GM21390 (cell line): ENCODE results near the gene CAMK2G.
"Not testable (repeated sequence)": the region's sequence is repeated elsewhere in the genome, so short reads cannot be mapped to it uniquely, and the experiment has no call there.

Experiments
- ATAC-seq: cut with Tn5 transposase; IDR thresholded peaks from one replicate; pipeline ENCODE4 v1.9.1; 2021; ENCODE audit not compliant: unreplicated experiment

The CAMK2G gene

DNA sequence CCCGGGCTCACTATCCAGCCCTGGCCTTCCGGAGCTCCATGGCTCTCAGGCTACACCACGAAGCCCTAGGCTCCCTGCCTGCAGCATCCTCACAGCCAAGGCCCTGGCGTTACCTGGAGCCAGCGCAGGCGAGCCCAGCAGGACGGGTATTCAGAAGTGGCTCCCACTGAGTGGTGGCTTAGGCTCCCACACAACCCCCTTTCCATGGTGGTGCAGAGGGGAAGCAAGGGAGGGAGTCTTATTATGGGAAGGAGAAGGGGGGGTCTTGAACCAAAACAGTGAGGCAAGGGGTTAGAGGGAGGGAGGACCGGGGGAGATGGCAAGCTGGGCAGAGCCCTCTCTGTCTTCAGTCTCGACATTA lies 33.3 kb downstream of the CAMK2G start:
- no peak for ATAC-seq

DNA sequence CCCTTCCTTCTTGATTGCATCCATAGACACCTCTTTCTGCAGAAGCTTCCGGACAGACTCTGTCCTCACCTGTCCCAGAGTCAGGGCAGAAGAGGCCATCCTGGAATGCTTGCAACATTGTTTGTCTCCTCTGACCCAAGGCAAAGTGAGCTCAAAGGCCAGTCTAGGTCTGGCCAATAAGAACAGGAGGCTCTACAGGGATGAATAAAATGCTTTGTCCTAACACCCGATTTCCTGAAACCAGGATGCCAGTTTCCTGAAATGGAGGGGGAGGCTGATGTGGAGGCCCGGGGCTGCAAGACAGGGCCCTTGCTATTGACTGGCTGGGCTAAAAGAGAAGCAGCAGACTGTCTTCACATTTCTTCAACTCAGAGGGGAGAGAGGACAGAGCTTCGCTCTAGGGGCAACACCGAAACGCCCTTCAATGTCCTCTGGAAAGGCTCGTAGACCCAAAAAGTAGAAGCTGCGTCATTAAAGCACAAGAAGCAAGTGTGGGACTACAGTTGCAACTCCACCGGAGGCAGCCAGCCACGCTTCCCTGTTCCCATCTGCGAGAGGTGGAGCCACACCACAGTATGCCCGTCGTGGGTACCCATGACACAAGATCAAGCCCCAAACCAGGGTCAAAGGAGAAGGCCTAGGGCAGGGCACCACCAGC lies 33.8 kb downstream of the CAMK2G start:
- no peak for ATAC-seq

DNA sequence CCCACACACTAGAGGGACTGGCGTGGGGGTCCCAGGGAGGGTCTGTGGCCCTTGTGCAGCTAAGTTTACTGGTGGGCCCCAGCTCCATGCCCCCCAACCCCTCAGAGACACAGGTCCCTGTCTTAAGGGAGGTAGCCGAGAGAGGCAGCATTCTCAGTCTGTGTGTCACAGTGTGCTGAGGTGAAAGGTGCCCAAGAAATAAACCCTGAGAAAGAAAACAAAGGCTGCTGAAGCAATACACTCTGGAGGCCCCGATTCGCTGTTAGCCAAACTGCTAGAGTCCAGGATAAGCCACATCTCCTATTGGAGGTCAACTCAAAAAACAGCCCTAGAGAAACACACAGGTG lies 34.3 kb downstream of the CAMK2G start:
- no peak for ATAC-seq

DNA sequence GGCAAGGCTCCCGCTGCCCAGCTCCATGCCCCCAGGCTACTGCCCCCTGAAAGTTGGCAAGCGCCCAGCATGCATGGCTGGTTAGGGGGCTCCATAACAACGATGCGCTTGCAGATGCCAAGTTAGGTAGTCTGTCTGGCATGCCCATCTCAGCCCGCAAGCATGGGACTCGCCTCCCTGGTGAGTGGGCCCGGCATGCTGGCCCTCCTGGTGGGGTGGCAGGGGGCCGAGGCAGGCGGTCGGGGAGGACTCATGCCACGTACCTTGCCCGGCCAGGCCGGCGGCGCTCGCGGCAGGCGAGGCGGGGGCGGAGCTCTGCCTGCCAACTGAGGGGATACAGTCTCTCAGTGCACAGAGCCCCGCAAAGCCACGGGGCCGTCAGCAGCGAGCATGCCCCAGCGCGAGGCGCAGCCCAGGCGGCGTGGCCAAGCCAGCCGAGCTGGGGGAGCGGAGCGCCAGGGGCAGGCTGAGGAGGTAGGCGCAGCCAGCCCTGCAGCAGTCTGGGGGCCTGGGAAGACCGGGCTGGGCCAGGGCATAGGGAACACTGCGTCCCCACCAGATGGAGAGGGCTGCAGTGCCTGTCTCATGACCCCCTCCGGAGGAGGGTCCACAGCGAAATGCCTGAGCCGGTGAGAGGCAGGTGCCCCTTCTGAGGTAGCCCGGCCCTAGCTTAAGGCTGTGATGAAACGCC lies 34.9 kb downstream of the CAMK2G start:
- ATAC-seq: no peak

DNA sequence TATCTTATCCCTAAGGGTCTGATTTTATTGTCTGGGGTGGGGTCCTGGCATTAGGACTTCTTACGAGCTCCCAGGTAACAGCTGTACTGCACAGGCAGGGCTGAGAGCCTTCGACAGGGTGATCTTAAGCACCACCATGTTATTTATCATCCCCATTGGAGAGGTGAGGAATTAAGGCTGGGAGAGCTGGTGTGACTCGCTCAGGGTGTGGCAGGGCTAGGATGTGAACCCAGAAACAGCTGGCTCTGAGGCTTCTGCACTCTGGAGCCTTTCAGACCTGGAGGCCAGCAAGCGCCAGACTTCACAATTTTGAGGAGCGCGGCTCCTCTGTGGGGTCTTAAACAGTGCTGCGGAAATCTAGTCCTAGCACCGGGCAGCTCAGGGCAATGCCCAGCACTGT lies 35.5 kb downstream of the CAMK2G start:
- ATAC-seq: no peak

DNA sequence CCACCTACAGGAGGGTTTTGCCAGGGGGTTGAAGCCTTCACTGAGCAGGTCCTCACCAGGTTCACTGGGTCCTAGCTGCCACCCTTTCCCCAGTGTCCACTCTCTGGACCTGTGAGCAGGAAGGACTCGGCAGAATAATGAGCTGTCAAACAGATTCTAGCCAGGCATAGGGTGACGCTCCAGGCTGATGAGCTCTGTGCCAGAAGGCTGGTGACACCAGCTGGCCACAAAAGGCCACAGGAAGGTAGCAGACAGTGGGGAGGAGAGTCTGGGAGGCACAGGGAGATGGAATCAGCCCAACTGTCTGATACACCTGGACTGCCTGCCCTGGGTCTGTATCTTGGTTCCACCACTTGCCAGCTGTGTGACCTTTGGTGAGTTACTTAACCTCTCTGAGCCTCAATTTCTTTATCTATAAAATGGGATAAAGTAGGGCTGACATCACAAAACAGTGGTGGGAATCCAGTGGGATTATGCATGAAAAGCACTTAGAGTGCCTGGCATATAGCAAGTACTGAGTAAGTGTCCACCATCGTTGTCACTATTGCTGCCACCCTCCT lies 36.3 kb downstream of the CAMK2G start:
- ATAC-seq: no peak

DNA sequence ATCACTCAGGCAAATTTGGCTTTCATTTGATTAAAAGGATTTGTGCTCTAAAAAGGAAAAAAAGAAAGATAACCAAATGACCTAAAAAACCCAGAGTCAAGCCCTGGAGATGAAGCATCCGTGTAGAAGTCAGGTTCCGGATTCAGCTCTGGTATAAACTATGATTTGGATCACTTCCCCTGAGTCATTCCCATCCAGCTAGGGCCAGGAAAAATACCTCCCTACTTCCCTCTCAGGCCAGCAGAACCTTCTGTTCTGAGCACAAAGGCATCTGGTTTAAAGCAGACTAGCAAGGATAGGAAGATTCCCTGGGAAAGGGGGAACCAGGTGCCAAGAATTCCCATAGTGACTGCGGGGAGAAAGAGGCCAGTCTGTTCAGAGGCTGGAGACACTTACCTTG lies 37.3 kb downstream of the CAMK2G start:
- no peak for ATAC-seq

DNA sequence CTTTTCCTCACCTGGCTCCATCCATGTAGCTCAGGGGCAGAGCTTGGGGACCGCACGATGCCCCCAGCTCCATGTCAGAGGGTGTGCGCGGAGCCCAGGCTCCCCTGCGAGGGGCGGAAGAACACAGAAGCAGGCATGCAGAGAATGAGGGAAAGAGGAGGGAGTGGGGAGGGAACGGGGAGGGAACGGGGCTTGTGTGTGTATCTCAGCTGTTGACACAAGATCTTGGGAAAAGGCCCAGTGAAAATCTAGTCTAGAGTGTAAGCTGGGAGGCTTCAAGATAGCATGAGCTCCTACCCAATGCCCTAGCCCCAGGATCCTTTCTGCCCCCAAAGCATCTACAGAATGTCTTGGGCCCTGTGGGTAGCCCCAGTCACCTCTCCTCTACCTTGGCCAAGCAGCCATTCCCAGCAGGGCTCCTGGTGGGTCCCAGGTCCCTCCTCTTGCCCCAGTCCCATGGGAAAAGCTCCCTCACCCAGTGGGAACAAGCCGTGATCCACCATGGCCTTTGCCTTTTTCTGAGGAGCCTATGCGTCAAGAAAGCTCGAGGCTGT lies 37.9 kb downstream of the CAMK2G start:
- ATAC-seq: no peak

DNA sequence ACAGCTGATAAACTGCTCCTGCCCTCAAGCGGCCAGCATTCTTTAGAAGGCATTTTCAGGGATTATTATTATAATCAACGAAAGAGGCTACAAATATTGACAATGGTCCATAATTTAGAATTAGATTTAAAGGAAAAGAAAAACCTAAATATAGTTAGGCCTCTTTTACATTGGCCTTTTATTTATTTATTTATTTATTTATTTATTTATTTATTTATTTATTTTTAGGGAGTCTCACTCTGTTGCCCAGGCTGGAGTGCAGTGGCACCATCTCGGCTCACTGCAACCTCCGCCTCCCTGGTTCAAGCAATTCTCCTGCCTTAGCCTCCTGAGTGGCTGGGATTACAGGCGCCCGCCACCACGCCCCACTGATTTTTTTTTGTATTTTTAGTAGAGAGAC lies 45.3 kb downstream of the CAMK2G start:
- not testable (repeated sequence) for ATAC-seq

DNA sequence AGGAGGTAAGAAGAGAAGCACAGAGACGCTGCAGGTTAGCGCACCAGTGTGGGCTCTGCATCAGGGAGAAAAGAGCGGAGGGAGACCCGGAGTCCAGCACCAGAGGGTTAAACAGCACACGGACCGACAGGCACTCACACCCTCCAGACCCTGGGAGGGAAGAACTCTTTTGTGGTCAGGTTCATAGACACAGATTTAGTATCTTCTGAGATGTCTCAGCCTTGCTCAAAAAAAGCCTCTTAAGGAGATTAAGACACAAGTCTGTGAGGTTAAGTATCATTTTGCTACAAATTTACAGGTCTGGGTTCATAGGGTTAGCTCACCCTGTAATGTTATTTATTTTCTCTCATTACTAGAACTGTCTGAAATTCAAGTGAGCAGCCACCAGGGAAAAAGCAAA lies 46.2 kb downstream of the CAMK2G start:
- no peak for ATAC-seq

DNA sequence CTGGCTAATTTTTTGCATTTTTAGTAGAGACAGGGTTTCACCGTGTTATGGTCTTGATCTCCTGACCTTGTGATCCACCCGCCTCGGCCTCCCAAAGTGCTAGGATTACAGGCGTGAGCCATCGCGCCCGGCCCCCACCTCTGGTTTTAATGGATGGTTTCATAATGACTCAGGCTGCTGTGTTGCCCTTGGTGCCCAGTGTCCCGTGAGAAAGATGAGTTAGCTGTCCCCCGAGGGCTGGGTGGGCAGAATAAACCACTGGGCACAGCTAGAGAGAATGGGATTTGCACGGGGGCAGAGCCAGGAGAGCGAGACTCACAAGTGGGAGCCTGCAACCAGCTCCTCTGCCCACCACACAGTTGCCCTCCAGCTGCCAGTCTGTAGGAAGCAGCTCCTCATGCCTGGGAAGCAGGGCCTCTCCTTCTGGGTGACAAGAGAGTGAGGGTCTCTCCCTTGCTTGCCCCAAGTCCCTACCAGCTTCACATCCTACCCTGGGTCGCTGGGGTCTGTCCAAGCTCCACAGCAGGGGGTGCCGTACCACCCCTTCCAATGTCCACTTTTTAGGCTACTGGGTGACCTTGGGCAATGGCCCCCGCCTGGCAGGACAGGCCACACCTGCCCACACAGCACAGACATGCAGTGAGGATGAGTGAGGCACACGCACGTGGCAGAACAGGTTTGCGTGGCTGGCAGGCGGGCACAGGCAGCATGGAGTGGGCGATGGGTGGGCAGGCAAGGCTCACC lies 46.8 kb downstream of the CAMK2G start:
- no peak for ATAC-seq

DNA sequence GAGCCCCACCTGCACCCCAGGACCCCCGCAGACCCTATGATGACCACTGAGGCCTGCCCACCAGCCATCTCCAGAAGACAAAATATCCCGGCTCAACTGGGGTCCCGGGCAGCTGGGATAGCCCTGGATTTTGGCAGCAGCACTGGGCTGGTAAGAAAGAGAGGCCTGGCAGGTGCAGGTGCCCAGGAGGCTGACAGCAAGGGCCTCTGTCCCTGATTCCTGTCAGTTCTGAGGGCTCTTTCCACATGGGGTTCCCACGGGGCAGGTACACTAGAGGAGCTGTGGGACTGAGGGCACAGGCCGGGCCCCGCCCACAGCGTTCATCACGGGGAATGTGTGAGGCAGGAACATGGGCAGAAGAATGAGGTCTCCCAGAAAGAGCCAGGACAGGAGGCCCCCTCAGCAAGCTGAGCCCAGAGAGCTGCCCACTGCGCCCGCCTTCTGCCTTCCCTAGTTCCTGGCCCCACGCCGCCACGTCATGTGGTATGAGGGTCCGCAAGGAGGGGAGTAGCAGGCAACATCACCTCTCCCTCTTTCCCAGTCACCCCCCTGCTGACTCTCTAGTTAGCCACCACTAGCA lies 50.1 kb downstream of the CAMK2G start:
- ATAC-seq: no peak

DNA sequence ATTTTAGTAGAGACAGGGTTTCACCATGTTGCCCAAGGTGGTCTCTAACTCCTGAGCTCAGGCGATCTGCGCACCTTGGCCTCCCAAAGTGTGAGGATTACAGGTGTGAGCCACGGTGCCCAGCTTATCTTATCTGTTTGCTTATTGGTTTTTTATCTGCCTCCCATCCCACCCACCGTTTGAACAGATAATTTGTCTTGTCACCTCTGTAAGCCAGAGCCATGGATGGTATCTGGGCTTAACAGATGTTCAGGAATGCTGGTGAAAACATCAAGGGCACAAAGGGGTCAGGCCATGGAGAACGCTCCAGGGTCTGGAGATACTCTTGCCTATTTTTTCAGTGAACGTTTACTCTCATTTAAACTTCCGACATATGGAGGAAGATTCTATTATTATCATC lies 51.0 kb downstream of the CAMK2G start:
- ATAC-seq: no peak

DNA sequence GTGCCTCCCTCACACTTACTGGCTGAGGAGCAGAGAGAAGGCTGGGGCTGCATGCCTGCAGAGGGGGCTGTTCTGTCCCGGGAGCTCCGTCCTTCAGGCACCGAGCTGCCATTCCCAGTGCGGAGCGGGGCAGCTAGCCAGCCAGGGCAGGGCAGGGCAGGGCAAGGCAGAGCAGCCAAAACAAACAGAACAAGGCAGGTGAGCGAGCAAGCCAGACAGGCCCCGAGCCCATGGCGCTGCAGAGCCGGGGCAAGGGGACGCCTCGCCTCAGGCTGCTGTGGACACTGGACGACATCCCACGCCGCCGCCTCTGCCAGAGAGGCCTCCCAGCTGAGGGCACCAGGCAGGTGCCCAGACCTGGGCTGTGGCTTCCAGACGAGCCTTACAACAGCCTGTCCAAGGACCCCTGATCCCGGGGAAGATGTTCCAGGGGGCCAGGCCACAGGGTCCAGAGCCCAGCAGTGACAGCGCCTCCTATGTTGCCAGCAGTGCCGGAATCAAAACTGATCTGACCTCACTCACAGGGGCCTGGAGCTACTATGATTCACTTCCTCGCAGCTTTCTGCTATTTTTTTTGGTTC lies 54.8 kb downstream of the CAMK2G start:
- no peak for ATAC-seq

DNA sequence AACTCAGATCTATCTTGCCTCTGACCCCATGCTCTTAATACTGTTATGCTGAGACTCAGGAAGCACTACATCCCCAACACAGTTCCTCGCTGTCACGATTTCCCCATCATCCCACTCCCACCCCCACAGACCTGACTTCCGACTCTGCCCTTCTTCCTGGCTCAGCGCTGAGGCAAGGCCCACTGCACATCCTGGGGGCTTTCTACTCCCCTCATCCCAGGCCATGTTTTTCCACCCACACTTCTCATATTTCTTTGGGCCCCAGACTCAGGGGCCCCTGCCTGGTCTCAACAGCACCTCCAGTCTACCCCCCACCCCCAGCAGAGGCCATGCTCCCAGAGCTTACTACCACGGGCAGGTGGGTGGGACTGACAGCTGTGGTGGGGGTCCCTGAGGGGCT lies 55.3 kb downstream of the CAMK2G start:
- no peak for ATAC-seq

DNA sequence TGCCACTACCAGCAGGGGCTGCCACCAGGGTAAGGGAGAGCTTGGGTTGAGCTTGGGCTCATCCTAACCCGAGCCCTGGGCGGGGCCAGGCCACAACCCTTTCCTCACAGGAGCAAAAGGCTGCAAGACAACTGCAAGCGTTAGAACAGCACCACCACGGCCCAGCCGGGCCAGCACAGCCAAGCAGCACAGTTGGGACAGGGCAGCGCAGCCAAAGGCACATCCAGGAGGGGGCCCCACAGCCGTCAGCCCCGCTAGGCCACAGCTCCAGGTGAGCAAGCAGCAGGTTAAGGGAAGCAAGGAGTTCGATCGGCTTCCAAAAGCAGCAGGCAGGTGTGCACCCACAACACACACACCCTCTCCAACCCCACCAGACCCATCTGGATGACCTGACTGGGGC lies 56.0 kb downstream of the CAMK2G start:
- no peak for ATAC-seq

DNA sequence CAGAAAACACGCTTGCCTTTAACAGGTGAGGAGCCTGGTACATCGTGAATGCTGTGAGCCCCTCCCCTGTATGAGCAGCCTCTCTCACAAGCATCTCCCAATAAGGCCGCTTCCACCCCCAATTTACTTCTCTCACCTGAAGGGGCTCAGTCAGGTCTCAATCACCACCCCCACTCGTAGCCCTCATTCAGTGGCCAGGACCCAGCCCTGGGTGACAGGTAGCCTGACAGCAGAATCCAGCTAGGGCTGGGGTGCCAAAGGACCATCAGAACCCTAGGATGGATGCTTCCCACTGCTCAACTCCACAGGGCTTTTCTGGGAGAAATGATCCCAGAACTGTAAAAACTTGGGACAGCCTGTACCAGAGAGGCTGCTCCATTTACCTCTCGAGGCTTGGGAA lies 56.5 kb downstream of the CAMK2G start:
- no peak for ATAC-seq

DNA sequence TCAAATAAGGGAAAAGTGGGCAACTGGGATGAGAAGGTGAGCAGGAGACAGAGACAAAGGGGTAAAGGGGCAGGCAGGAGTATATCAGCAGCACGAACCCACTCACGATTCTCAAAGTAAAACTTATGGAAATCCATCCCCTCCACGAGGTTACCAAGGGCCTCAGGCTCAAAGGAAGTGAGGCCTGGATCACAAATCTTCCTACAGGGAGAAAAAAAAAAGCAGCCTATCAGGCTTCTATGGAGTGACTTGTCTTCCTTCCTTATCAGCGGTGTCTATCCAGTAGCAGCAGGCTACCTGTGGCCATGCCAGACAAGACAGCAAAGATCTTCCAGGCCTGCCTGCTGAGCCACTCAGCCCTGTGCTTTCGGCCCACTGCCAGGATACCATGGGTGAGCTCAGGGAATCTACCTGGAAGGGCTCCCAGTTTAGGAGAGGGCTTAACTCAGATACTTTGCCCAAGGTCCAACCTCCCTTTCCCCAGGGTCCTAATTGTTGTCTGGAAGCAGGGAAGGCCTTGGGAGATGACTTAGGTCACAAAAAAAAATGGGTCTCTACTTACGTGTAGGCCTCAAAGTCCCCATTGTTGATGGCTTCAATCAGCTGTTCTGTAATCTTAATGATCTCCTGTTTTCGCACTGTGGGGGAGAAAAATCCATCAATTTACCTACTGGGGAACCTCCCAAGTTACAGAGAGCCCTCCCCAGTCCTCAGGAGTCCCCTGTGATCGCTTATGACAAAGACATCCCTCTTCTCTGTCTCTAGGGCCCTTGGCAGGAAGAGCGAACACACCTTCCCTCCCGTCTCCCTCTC lies 57.2 kb downstream of the CAMK2G start:
- ATAC-seq: no peak

DNA sequence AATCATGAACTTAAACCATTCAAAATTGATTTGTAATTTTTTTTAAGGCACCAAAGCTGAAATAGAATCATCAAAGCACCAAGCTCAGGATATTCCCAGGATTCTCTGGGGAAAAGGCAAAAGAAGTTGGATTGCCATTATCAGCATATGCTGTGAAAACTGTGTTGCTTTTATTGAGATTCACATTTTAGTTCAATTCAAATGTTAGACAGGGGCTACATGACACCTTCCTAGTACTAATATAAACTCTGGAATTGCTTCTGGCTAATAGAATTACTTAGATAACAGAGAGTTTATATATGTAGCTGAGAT lies 58.7 kb downstream of the CAMK2G start:
- no peak for ATAC-seq

DNA sequence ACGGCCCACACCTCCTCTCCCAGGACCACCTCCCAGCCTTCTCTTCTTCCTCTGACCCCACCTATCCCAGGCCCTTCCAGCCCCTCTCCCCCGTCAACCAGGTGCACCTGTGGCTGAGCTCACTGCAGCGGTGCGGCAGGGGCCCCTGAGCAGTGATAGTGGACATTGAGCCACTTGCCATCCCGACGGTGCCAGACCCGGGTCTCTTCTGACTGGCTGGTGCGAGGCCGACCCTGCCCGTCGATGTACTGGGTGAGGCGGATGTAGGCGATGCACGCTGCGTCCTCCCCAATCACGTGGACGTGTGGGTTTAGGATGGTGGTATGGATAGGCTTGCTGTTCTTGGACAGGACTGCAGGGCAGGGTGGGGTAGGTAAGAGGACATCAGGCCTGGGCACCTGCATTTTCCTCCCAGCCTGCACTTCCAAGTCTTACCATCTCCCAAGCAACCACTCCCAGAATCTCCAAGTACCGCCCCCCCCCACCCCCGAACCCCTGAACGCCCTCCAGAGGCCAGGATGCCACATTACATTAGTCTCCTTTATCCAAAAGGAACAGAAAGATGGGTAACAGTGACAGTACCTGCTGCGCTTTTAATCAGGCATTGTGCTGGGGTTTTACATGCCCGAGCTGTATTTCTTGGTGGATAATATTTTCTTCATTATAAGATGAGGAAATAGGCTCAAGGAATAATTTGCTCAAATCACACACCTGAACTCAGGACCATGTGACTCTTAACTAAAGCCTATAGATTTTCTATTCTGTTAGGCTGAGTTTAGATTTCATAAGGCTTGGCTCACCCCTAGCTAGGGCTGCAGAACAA lies 59.2 kb downstream of the CAMK2G start:
- ATAC-seq: no peak
